HG02943 (cell line): ENCODE data around the gene MGMT.

ENCODE experiments used
- ATAC-seq: cut with Tn5 transposase; IDR thresholded peaks from one replicate; pipeline ENCODE4 v1.9.1; 2021; ENCODE audit warnings: mild to moderate bottlenecking, low read depth, moderate library complexity; ENCODE audit not compliant: unreplicated experiment

Gene MGMT

DNA sequence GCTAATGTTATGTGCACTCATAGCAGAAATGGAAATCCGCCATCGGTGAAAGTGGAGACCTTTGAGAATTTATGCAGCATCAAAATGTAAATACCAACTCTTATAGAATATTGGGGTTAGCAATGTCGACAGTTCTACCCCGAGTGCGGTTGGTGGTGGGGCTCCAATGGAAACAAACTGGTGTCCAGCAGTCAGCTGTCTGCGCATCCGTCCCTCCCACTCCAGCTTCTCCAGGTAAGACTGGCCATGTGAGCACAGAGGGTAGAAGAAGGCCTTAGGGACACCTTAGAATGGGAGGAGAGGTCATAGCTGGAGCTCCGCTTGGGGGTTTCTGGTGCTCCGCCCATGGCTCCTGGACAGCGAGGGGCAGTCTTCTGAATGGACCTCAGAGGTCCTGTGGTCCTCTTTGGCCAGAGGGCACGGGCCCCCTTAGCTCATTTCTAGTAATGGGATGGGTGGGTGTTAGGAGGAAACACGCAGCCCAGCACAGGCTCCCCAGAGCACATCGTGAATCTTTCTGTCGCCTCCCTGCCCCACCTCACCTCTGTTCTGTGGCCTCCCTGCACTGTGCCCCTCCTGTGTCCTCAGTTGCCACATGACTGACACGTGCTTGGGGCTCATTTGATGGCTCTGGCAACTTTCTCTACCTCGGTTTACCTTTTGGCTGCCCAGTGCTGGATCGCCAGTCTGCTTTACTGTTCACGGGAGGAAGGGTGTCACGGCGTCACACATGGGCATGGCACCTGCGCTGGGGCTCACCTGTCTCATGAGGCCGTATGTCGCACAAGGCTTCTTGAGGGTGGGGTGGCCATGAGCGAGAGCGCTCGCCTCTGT lies 50.0 kb downstream of the MGMT start:
- no peak for ATAC-seq

DNA sequence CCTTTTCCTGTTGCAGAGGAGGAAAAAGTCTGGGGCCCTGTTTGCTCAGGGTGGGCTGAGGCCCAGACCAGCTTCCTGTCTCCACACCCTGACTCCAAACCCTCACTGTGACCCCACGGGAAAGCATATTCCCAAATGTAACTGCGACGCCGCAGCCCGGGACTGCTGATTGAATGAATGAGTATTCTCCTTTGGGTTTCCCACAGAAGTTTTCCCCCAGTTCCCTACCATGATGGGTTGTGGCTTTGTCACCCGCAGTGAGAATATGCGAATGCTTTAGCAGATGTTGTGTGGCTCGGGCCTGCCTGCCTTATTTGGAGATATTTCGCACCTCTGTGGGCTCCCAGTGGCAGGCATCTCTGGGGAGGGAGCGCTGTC lies 50.6 kb downstream of the MGMT start:
- no peak for ATAC-seq

DNA sequence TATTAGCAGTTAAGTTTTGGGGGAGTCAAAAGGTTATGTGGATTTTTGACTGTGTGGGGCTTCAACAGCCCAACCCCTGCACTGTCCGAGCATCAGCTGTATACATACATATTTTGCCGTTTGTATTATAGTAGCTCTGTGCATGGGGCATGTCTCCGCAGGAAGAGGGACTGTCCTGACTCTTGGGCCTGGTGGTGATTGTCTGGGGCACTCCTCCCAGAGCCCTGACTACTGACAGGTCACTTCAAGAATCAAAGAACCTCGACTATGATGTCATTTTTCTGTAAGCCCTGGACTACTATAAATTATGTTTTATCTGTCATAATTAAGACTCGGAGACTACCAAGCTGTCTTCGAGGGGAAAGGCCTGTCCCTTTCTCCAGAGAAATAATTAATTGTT lies 51.8 kb downstream of the MGMT start:
- no peak for ATAC-seq

DNA sequence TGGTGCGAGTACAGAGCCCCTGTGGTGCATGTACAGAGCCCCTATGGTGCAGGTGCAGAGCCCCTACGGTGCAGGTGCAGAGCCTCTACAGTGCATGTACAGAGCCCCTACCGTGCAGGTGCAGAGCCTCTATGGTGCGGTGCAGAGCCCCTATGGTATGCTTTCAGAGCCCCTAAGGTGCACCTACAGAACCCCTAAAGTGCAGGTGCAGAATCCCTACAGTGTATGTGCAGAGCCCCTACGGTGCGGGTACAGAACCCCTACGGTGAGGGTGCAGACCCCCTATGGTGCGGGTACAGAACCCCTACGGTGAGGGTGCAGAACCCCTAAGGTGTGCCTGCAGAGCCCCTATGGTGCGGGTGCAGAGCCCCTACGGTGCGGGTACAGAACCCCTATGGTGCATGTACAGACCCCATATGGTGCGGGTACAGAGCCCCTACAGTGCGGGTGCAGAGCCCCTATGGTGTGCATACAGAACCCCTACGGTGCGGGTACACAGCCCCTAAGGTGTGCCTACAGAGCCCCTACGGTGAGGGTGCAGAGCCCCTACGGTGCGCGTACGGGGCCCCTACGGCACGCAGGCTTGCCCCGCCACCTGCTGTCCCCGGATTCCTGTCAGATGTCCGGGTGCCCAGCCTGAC lies 53.5 kb downstream of the MGMT start:
- ATAC-seq: no peak

DNA sequence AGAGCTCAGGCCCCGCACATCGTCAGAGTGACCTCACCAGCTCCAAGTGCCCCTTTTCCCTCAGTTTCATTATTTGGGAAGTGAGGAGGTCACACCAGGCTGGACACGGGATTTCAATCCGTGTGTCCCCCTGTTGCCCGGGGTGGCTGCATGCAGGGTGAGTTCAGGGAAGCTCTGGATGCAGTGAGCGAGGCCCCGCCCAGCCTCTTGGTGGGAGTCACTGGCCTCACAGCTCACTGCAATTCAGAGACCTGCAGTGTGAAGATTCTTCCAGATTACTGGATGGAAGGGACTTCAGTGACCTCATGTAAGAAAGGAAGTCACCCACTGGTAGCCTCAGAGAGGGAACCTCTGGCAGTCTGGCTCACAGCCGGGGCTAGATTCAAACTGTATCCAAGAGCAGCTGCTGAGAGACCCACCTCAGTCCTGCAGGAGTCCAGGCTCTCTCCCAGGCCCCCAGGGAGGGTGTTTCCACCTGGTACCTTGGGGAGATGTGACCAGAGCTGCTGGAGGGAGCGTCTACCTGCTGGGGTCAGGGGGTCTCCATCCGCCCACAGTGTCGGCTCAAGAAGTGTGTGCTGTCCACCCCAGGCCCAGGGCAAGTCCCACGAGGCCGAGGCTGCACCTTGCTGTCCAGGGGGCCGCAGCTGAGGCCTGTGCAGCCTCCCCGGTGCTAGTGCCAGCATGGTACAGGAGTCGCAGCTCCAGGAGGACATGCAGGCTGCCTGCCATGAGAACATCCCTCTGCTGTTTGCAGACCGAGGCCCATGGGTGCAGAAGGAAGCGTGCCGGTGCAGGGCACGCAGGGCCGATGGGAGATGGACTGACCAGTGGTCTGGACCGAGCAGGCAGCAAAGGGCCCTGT lies 54.4 kb downstream of the MGMT start:
- ATAC-seq: no peak

DNA sequence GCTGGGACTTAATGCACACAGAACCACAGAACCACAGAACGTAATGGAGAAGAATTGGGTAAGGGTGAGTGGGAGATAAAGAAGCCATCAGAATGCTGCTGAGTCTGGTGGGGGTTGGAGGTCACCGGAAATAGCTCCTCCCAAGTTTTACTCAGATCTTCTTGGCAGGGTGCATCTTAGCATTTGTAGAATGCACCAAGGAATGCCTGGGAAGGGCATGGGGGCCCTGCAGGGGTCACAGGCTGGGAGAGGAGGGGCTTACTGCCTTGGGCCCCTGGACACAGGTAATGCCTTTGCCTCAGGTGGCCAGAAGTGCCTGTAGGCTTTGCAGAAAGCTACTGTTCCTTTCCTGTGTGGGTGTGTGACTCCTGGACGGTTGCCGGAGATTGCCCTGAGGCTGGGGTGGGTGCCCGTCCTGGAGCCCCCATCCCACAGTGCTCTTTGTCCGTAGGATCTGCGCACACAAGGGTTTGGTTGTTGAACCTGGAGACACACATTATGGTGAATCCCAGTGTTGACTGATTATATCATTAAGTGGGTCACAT lies 55.1 kb downstream of the MGMT start:
- ATAC-seq: no peak

DNA sequence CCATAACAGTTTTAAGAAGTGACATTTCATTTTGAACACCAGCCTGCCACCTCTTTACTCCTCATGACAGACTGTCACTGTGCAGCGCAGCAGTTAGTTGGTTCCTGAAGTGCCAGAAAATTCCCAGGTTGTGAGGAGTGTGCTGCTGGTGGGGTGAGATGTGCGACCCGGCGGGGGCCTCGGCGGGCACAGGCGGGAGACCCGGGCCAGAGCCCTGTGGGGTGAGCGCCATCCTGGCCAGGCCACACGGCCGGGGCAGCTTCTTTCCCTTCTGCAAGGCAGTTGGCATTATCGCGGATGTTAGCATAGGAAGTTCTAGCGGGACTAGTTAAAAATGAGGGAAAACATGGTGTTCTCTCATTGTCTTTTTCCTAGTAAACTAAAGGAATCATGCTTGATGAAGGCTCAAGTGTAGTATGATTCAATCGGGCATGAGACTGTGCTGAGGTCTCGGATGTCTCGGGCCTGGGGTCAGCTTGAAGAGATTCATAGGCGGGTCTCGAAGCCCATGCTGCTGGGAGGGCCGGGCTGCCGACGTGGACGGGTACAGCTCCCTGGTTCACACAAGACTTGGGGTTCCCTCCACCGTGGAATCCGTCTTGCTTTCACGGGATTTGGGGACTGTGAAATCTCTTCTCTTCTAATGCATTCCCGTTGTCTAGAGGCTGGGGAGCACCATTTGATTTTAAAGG lies 56.1 kb downstream of the MGMT start:
- no peak for ATAC-seq

DNA sequence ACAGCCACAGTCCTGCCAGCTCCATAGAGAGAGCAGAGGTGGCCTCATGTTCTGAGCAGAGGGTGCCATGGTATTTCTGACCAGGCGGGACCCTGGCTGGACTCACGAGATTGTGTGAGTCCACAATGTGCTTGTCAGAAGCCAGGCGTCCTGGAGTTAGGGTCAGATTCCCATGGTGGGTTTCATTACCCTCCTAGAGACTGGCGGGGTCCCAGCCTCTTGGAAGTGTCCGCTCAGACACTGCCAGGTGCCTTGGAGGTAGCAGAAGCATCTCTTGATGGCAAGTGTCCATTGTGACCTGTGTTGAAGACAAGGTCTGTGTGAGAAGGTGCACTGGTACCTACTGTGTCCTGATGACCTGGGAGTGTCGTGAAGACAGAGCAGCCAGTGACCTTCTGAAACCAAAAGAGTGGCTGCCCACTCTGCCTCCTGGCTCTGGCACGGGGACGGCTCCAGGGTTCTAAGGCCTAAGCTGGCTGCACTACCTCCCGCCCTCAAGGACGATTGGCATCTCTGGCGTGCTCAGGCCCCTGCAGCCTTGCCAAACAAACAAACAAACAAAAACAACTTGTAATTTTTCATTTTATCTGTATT lies 56.8 kb downstream of the MGMT start:
- no peak for ATAC-seq

DNA sequence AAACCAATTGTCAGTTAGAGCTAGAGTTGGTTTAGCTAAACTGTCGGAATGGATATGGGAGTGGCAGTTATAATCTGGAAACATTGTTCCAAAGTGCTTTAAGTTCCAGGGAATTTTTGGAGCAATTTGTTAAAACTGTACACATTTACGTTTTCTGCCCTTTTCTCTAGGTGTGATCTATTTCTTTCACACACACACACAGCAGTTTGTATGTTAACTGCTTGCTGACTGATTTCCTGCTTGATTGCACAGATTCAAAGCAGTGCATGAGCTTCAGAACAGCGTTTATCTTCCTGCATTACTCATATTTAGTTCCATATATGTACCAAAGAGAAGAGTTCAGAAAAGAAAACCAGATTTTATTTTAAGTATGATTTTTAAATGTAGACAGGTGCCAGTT lies 57.9 kb downstream of the MGMT start:
- no peak for ATAC-seq

DNA sequence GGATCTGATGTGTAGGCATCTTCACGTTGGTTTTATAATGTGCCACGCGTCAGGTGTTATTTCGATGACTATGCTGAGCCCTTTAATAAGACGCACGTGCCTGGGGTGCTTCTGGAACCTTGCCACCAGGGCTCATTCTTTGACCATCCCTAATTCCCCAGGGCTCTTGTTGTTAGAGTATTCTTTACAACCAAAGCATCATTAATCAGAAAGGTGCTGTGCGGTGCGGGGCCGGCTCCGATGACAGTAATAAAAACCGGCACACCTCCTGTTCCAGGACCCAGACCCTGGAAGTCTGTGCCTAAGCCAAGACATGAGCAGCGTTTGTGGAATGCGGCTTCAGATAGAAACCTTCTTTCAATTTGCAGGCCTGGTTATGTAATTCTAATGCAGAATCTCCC lies 58.4 kb downstream of the MGMT start:
- ATAC-seq: no peak

DNA sequence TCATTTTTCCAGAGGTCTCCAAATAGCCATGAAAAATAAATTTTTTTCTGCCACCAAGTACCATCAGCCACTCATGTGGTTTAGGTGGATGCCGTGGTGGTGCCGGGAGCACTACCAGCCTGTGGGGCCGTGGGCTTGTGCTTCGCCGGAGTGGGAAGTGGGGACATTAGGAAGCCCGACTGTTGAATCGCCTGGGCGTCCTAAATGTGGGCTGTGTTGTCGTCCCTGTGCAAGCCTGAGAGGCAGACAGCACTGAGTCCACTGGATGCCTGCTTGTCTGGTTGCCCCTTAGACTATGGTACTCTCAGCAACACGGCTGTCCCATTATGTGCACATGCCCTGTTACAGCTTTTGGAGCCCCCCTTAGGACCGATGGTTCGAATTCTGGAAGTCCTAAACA lies 59.9 kb downstream of the MGMT start:
- ATAC-seq: no peak

DNA sequence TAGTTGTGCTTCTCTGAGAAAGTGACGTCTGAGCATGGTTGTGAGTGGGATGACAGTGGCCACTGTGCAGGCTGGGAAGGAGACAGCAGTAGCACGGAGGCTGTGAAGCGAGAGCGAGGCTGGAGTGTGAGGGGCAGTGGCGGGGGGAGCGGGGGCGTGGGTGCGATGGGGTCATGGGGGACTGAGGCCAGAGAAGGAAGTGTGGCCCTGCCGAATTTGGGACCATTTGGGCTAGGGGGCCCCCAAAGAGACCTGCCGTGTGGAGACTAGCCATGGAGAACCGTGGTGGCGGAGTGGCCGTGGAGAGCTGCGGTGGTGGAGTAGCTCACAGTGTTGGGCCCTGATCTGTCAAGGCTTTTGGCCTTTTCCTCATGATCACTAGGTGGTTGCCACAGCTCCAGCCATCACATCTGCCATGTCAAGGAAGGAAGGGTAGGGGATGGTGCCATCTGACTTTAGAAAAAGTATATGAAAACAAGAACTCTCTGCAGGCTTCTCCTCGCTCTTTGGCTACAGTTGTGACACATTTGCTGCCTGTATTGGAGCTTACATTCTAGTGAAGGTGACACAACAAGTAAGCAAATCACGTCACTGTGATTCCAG lies 61.4 kb downstream of the MGMT start:
- no peak for ATAC-seq

DNA sequence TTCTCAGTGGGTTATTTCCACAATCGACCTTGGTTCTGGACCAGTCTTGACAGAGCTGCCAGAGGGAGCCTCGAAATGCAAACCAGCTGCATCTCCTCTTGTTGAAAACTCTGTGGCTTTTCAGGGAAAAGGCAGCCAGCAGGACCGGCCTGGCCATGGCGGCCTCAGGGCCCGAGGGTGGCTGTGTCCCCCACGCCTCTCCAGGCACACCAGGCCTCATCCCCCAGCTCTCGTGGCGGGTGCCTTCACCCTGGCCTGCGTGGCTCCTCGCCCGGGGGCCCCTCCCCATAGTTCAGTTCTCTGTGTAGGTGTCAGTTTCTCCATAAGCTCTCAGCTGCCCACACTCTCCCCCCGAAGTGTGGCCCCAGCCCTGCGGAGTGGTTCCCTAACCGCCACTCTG lies 63.5 kb downstream of the MGMT start:
- no peak for ATAC-seq

DNA sequence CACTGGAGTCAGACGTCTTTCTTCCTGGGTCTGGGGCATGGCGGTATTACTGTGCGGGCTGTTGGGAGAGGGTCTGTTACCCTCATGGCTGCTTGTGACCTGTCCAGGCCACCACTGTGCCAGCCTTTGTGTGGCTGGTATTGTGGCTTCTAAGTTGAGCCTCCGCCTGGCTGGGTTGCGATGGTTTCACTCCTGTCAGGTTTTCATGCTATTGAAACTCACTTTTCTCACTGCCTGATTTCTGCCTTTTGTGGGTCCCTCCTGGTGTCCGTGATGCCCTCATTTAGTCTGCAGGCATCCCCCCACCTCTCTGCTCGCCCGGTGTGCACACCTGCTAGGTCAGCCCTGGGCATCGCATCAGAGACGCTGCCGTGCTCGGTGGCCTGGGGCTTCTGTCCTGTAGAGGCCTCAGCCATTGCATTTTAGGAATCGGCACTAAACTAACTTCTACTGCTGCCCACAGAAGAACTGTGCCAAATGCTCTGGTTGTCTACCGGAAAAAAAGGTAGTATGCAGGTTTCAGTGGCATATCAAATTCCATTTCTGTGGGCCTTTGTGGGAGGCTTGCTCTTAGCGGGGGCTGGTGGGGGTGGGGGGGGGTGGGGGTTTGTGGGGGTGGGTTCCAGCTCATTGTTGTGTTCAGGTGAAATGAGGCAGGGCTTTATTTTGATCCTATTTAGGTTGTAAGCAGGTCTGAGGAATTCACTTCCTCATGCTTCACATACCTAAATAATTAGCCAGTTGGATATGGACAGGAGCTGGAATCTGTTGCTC lies 64.3 kb downstream of the MGMT start:
- ATAC-seq: no peak

DNA sequence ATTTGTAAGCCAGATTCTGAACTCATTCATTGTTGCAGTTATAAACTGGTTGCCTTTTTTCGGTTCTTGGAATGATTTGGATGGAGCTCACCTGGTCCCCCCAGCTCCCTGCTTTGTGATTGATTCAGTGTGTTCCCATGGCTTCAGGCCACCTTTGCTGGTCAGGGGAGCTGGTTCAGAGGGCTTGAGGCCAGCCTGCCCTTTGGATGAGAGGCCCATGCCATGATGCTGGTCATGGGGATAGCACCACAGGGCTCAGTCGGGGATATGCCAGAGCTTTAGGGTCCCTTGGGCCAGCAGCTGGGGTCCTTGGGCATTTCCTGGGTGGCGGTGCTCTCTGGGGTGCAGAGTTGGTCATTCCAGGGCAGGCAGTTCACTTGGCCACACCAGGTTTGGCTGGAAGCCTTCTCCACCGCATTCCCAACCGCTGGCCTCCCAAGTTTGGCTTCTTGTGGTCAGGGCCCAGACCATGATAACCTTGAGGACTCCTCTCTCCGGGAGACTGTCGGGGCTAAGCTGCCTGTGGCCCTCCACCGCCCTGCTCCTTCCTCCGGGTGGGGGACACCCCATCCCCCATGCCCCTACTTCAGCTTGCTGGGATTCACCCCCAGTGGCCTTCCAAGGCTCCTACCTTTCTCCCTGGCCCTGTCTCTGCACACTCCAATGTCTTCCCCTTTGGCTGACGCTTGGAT lies 65.1 kb downstream of the MGMT start:
- ATAC-seq: no peak

DNA sequence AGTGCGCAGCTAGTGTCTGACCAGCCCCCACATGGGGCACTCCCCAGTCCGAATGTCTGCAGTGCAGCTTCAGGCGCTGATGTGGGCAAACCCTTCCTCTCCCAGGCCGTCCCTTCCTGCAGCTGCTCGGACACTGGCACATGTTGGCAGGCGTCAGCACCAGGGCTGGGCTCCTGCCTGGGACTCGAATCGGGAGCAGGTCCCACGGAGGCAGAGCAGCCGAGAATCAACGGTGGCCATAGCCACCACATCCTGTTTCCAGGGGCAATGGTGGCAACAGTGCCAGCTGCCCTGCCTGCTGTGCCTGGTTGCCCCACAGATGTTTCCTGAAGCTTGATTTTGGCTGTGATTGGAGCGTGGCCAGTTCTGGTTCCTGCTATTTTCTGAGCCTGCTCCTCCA lies 65.8 kb downstream of the MGMT start:
- no peak for ATAC-seq

DNA sequence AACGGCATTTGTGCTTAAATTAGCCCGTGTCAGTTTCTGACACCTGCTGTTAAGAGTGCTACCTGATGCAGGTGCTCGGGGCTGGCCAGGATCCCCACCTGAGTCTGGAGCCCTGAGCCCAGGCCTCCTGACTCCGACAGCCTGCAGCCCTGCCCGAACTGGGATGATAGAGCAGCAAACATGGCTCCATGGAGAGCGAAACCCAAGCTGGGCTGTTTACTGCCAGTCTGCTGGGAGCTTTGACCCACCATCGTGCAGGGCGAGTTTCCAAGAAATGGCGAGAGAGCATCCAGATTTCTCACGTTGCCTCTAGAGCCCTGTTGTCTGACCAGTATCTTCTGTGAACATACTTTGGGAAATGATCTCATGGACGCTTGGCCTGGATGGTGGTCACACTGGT lies 66.2 kb downstream of the MGMT start:
- ATAC-seq: no peak

DNA sequence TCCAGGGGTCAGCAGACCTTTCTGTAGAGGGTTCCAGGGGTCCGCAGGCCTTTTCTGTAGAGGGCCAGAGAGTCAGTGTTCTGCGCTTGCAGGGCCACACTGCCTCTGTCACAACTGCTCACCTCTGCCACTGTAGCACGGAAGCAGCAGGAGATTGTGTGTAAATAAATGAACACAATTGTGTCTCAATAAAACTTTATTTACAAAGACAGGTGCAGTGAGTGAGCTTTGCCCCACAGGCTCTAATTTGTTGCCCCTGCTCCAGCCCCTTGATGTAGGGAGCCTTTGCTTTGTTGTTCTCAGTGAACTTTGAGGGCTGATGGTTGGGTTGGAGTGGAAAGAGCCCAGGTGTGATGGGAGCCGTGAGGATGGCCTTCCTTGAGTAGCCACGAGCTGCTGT lies 67.8 kb downstream of the MGMT start:
- no peak for ATAC-seq
